ENCODE results near the gene PCDH9.

PCDH9 gene

GRCh38 chr13:67208552-67208951 is 21.6 kb downstream of the PCDH9 start:
- Histone ChIP-seq H2BK15ac (replicated peaks; ENCODE audit: low read depth) (no peak overlapping the region), H3K79me2 (ENCODE audit: control insufficient read depth, insufficient read depth, low read length) (no peaks in the 10 kb centered on the region), H3K27me3 (ENCODE audit: insufficient read depth, low read length, poor library complexity) (no peaks in the 10 kb centered on the region), H2AK5ac (ENCODE audit: low read length) (no peak overlapping the region), H3K27ac (ENCODE audit: low read depth, low read length) (no peak overlapping the region), H3K9ac (ENCODE audit: low read length) (no peak overlapping the region), H3K4ac (ENCODE audit: low read depth, low read length) (no peak overlapping the region), H3K4me2 (ENCODE audit: low read length) (no peak overlapping the region), H2BK5ac (ENCODE audit: low read length) (no peak overlapping the region), H4K8ac (ENCODE audit: low read depth, low read length) (no peak overlapping the region), H3K18ac (ENCODE audit: low read length) (no peak overlapping the region), H3K56ac (ENCODE audit: low read length) (no peak overlapping the region), H4K5ac (ENCODE audit: low read length) (no peak overlapping the region), H3K23ac (ENCODE audit: low read length) (no peak overlapping the region), H3K4me3 (ENCODE audit: low read length) (no peak overlapping the region), H3K79me1 (ENCODE audit: low read length) (no peaks in the 10 kb centered on the region), H3K4me1 (ENCODE audit: control insufficient read depth, low read depth, low read length) (no peaks in the 10 kb centered on the region), H3K36me3 (ENCODE audit: control insufficient read depth, insufficient read depth, low read length) (no peaks in the 10 kb centered on the region), H2BK120ac (ENCODE audit: low read depth, low read length) (no peak overlapping the region)
- no CpG with 5 or more reads among the region's 1 CpG for WGBS (ENCODE audit: extremely low coverage, insufficient coverage, low lambda C conversion rate)
- DNase-seq: no peak

- WGBS (ENCODE audit: extremely low coverage, insufficient coverage, low lambda C conversion rate): no CpG with 5 or more reads among the region's 1 CpG
- no peak overlapping the region for H2BK120ac ChIP-seq (ENCODE audit: low read depth, low read length)
- no peaks in the 10 kb centered on the region for H3K36me3 ChIP-seq (ENCODE audit: control insufficient read depth, insufficient read depth, low read length)
- no peak overlapping the region for H2BK5ac ChIP-seq (ENCODE audit: low read length)
- no peak for DNase-seq
- H2AK5ac ChIP-seq (ENCODE audit: low read length): no peak overlapping the region
- no peak overlapping the region for H3K27ac ChIP-seq (ENCODE audit: low read depth, low read length)
- no peak overlapping the region for H3K18ac ChIP-seq (ENCODE audit: low read length)
- H3K79me1 ChIP-seq (ENCODE audit: low read length): no peaks in the 10 kb centered on the region
- H3K4me1 ChIP-seq (ENCODE audit: control insufficient read depth, low read depth, low read length): no peaks in the 10 kb centered on the region
- no peaks in the 10 kb centered on the region for H3K27me3 ChIP-seq (ENCODE audit: insufficient read depth, low read length, poor library complexity)
- no peak overlapping the region for H4K5ac ChIP-seq (ENCODE audit: low read length)
- H3K4ac ChIP-seq (ENCODE audit: low read depth, low read length): no peak overlapping the region
- H3K56ac ChIP-seq (ENCODE audit: low read length): no peak overlapping the region
- no peak overlapping the region for H3K9ac ChIP-seq (ENCODE audit: low read length)
- H4K8ac ChIP-seq (ENCODE audit: low read depth, low read length): no peak overlapping the region
- no peak overlapping the region for H3K4me3 ChIP-seq (ENCODE audit: low read length)
- H2BK15ac ChIP-seq (replicated peaks; ENCODE audit: low read depth): no peak overlapping the region
- H3K79me2 ChIP-seq (ENCODE audit: control insufficient read depth, insufficient read depth, low read length): no peaks in the 10 kb centered on the region
- H3K4me2 ChIP-seq (ENCODE audit: low read length): no peak overlapping the region
- no peak overlapping the region for H3K23ac ChIP-seq (ENCODE audit: low read length)
Observed at GRCh38 chr13:67204764-67205163, 25.4 kb downstream of the PCDH9 start.

GRCh38 chr13:67200605-67201004 is 29.5 kb downstream of the PCDH9 start:
- Histone ChIP-seq H3K4me1 (ENCODE audit: control insufficient read depth, low read depth, low read length) (no peaks in the 10 kb centered on the region), H3K4me3 (ENCODE audit: low read length) (no peak overlapping the region), H3K4ac (ENCODE audit: low read depth, low read length) (no peak overlapping the region), H3K18ac (ENCODE audit: low read length) (no peak overlapping the region), H2BK15ac (replicated peaks; ENCODE audit: low read depth) (no peak overlapping the region), H2BK5ac (ENCODE audit: low read length) (no peak overlapping the region), H3K79me1 (ENCODE audit: low read length) (no peaks in the 10 kb centered on the region), H2BK120ac (ENCODE audit: low read depth, low read length) (no peak overlapping the region), H4K5ac (ENCODE audit: low read length) (no peak overlapping the region), H3K56ac (ENCODE audit: low read length) (no peak overlapping the region), H3K79me2 (ENCODE audit: control insufficient read depth, insufficient read depth, low read length) (no peaks in the 10 kb centered on the region), H4K8ac (ENCODE audit: low read depth, low read length) (no peak overlapping the region), H3K36me3 (ENCODE audit: control insufficient read depth, insufficient read depth, low read length) (no peaks in the 10 kb centered on the region), H3K23ac (ENCODE audit: low read length) (no peak overlapping the region), H3K9ac (ENCODE audit: low read length) (no peak overlapping the region), H3K4me2 (ENCODE audit: low read length) (no peak overlapping the region), H3K27ac (ENCODE audit: low read depth, low read length) (no peak overlapping the region), H3K27me3 (ENCODE audit: insufficient read depth, low read length, poor library complexity) (no peaks in the 10 kb centered on the region), H2AK5ac (ENCODE audit: low read length) (no peak overlapping the region)
- no CpG with 5 or more reads among the region's 4 CpGs for WGBS (ENCODE audit: extremely low coverage, insufficient coverage, low lambda C conversion rate)
- no peak for DNase-seq

GRCh38 chr13:67200183-67200582 is 30.0 kb downstream of the PCDH9 start:
- H2BK5ac ChIP-seq (ENCODE audit: low read length): no peak overlapping the region

GRCh38 chr13:67197704-67198103 is 32.4 kb downstream of the PCDH9 start:
- WGBS (ENCODE audit: extremely low coverage, insufficient coverage, low lambda C conversion rate): no CpG with 5 or more reads among the region's 1 CpG

More at GRCh38 chr13:67200183-67200582, 30.0 kb downstream of the PCDH9 start:
- no peak for DNase-seq
- no peaks in the 10 kb centered on the region for H3K79me2 ChIP-seq (ENCODE audit: control insufficient read depth, insufficient read depth, low read length)
- no peak overlapping the region for H2BK120ac ChIP-seq (ENCODE audit: low read depth, low read length)
- H3K27me3 ChIP-seq (ENCODE audit: insufficient read depth, low read length, poor library complexity): no peaks in the 10 kb centered on the region
- H3K9ac ChIP-seq (ENCODE audit: low read length): no peak overlapping the region
- H3K4me3 ChIP-seq (ENCODE audit: low read length): no peak overlapping the region
- no peak overlapping the region for H4K8ac ChIP-seq (ENCODE audit: low read depth, low read length)
- no peaks in the 10 kb centered on the region for H3K4me1 ChIP-seq (ENCODE audit: control insufficient read depth, low read depth, low read length)
- no peak overlapping the region for H3K4ac ChIP-seq (ENCODE audit: low read depth, low read length)
- no peaks in the 10 kb centered on the region for H3K79me1 ChIP-seq (ENCODE audit: low read length)
- no peak overlapping the region for H3K18ac ChIP-seq (ENCODE audit: low read length)
- no peak overlapping the region for H3K27ac ChIP-seq (ENCODE audit: low read depth, low read length)
- no peak overlapping the region for H3K23ac ChIP-seq (ENCODE audit: low read length)
- H3K36me3 ChIP-seq (ENCODE audit: control insufficient read depth, insufficient read depth, low read length): no peaks in the 10 kb centered on the region
- H2BK15ac ChIP-seq (replicated peaks; ENCODE audit: low read depth): no peak overlapping the region
- H3K4me2 ChIP-seq (ENCODE audit: low read length): no peak overlapping the region
- no peak overlapping the region for H3K56ac ChIP-seq (ENCODE audit: low read length)
- no peak overlapping the region for H4K5ac ChIP-seq (ENCODE audit: low read length)
- no peak overlapping the region for H2AK5ac ChIP-seq (ENCODE audit: low read length)

GRCh38 chr13:67193979-67194378 is 36.2 kb downstream of the PCDH9 start:
- Histone ChIP-seq H3K27ac (ENCODE audit: low read depth, low read length) (no peak overlapping the region), H2AK5ac (ENCODE audit: low read length) (no peak overlapping the region), H3K79me1 (ENCODE audit: low read length) (no peaks in the 10 kb centered on the region), H3K9ac (ENCODE audit: low read length) (no peak overlapping the region), H4K8ac (ENCODE audit: low read depth, low read length) (no peak overlapping the region), H3K36me3 (ENCODE audit: control insufficient read depth, insufficient read depth, low read length) (no peaks in the 10 kb centered on the region), H2BK120ac (ENCODE audit: low read depth, low read length) (no peak overlapping the region), H3K4me1 (ENCODE audit: control insufficient read depth, low read depth, low read length) (no peaks in the 10 kb centered on the region), H3K79me2 (ENCODE audit: control insufficient read depth, insufficient read depth, low read length) (no peaks in the 10 kb centered on the region), H4K5ac (ENCODE audit: low read length) (no peak overlapping the region), H3K56ac (ENCODE audit: low read length) (no peak overlapping the region), H3K4me2 (ENCODE audit: low read length) (no peak overlapping the region), H3K18ac (ENCODE audit: low read length) (no peak overlapping the region), H2BK5ac (ENCODE audit: low read length) (no peak overlapping the region), H3K27me3 (ENCODE audit: insufficient read depth, low read length, poor library complexity) (no peaks in the 10 kb centered on the region), H3K4ac (ENCODE audit: low read depth, low read length) (no peak overlapping the region), H3K23ac (ENCODE audit: low read length) (no peak overlapping the region), H2BK15ac (replicated peaks; ENCODE audit: low read depth) (no peak overlapping the region), H3K4me3 (ENCODE audit: low read length) (no peak overlapping the region)
- no peak for DNase-seq

More at GRCh38 chr13:67197704-67198103, 32.4 kb downstream of the PCDH9 start:
- Histone ChIP-seq H2AK5ac (ENCODE audit: low read length) (no peak overlapping the region), H3K23ac (ENCODE audit: low read length) (no peak overlapping the region), H3K56ac (ENCODE audit: low read length) (no peak overlapping the region), H3K27me3 (ENCODE audit: insufficient read depth, low read length, poor library complexity) (no peaks in the 10 kb centered on the region), H4K5ac (ENCODE audit: low read length) (no peak overlapping the region), H3K79me2 (ENCODE audit: control insufficient read depth, insufficient read depth, low read length) (no peaks in the 10 kb centered on the region), H3K9ac (ENCODE audit: low read length) (no peak overlapping the region), H3K4ac (ENCODE audit: low read depth, low read length) (no peak overlapping the region), H2BK15ac (replicated peaks; ENCODE audit: low read depth) (no peak overlapping the region), H3K79me1 (ENCODE audit: low read length) (no peaks in the 10 kb centered on the region), H3K27ac (ENCODE audit: low read depth, low read length) (no peak overlapping the region), H2BK5ac (ENCODE audit: low read length) (no peak overlapping the region), H3K4me1 (ENCODE audit: control insufficient read depth, low read depth, low read length) (no peaks in the 10 kb centered on the region), H3K4me2 (ENCODE audit: low read length) (no peak overlapping the region), H3K4me3 (ENCODE audit: low read length) (no peak overlapping the region), H3K18ac (ENCODE audit: low read length) (no peak overlapping the region), H4K8ac (ENCODE audit: low read depth, low read length) (no peak overlapping the region), H2BK120ac (ENCODE audit: low read depth, low read length) (no peak overlapping the region), H3K36me3 (ENCODE audit: control insufficient read depth, insufficient read depth, low read length) (no peaks in the 10 kb centered on the region)
- no peak for DNase-seq
